GM21381 (cell line): ENCODE results near the gene AJAP1.
A peak's percentile ranks its signal among the peaks of the same experiment; 100 is the strongest.

Experiments used
- ATAC-seq: cut with Tn5 transposase; IDR thresholded peaks from one replicate; pipeline ENCODE4 v1.9.1; 2021; ENCODE audit warnings: mild to moderate bottlenecking, moderate library complexity; ENCODE audit not compliant: unreplicated experiment

Gene AJAP1

GRCh38 chr1:4762146-4762545 is 107.7 kb downstream of the AJAP1 start:
- ATAC-seq: no peak

- no peak for ATAC-seq
These were observed 112.9 kb downstream of the AJAP1 start for GRCh38 chr1:4767308-4767707.

- ATAC-seq: no peak
These were observed 114.1 kb downstream of the AJAP1 start for GRCh38 chr1:4768553-4768952.

GRCh38 chr1:4769516-4770280 is 115.3 kb downstream of the AJAP1 start:
- ATAC-seq: no peak

- ATAC-seq: no peak
These were observed 116.3 kb downstream of the AJAP1 start for GRCh38 chr1:4770713-4771112.

GRCh38 chr1:4771267-4771666 is 116.9 kb downstream of the AJAP1 start:
- no peak for ATAC-seq

GRCh38 chr1:4771721-4772120 is 117.3 kb downstream of the AJAP1 start:
- ATAC-seq: no peak

GRCh38 chr1:4772294-4773010 is 118.0 kb downstream of the AJAP1 start:
- ATAC-seq: no peak

GRCh38 chr1:4773226-4773625 is 118.8 kb downstream of the AJAP1 start:
- ATAC-seq: no peak

GRCh38 chr1:4775506-4775905 is 121.1 kb downstream of the AJAP1 start:
- no peak for ATAC-seq

GRCh38 chr1:4778056-4778455 is 123.6 kb downstream of the AJAP1 start:
- no peak for ATAC-seq

GRCh38 chr1:4781646-4782045 is 127.2 kb downstream of the AJAP1 start:
- ATAC-seq: no peak

GRCh38 chr1:4784761-4785160 is 130.4 kb downstream of the AJAP1 start:
- ATAC-seq: no peak

GRCh38 chr1:4786055-4786454 is 131.6 kb downstream of the AJAP1 start:
- ATAC-seq: no peak

GRCh38 chr1:4787551-4787950 is 133.1 kb downstream of the AJAP1 start:
- no peak for ATAC-seq

- no peak for ATAC-seq
These were observed 138.2 kb downstream of the AJAP1 start for GRCh38 chr1:4792565-4792964.

- no peak for ATAC-seq
These were observed 139.8 kb downstream of the AJAP1 start for GRCh38 chr1:4794020-4794780.

- peak; percentile 79 for ATAC-seq
These were observed 142.0 kb downstream of the AJAP1 start for GRCh38 chr1:4796161-4797015.

- ATAC-seq: no peak
These were observed 142.6 kb downstream of the AJAP1 start for GRCh38 chr1:4797016-4797410.

GRCh38 chr1:4797429-4797828 is 143.0 kb downstream of the AJAP1 start:
- ATAC-seq: no peak
